ENCODE results near the gene ANKRD27. TPM values are rescaled to one million over a fixed set of nuclear protein-coding genes. Genes with fewer than 3 reads are reported as not detected.

The ANKRD27 gene
- total RNA-seq, 5 donors from 2014 or later (not counting 1 experiment from before 2014, with no cell fraction given): 32.1 to 49.7 (median 42.7) TPM

DNA sequence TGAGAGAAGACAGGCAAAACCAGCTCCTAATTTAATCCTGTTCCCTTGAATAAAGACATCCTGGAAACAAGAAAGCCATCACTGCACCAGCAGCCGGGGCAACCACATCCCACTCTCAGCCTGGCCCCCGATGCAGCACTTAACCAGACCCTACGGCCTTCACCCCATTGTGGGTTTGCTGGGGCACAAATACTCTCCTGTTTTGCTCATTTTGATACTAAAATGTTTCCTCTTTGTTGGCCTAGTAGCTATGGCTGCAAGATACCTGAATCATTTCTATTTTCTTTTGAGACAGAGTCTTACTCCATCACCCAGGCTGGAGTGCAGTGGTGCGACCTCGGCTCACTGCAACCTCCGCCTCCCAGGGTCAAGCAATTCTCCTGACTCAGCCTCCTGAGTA, 28.4 kb downstream of the ANKRD27 start:
- 60% methylated on average over 4 of the region's 6 CpGs for WGBS (ENCODE audit: insufficient coverage)
- Mint-ChIP-seq H3K27ac (no peak overlapping the region), H3K4me1 (peaks cover 31 to 38% (median 37%) of the 10 kb centered on the region in 3 donors), H3K9me3 (no peaks in the 10 kb centered on the region), H3K36me3 (peaks cover 39% of the 10 kb centered on the region), H3K4me3 (no peak overlapping the region), H3K27me3 (no peaks in the 10 kb centered on the region)
- Histone ChIP-seq H3K4me1 (ENCODE audit: control insufficient read depth in 1 of 2, extremely low read depth in 1 of 2, insufficient read depth in 2 of 2, low read length in 2 of 2) (peaks cover 6 to 32% of the 10 kb centered on the region in 2 experiments), H3K27me3 (replicated peaks in 1 of 2; ENCODE audit: control insufficient read depth in 2 of 2, extremely low read depth in 1 of 2, insufficient read depth in 2 of 2, low read length in 1 of 2) (no peaks in the 10 kb centered on the region), H3K4me3 (ENCODE audit: control insufficient read depth in 1 of 2, extremely low read depth in 1 of 2, low read length in 1 of 2) (no peak overlapping the region), H3K9me3 (no peaks in the 10 kb centered on the region), H3K36me3 (ENCODE audit: control insufficient read depth in 2 of 2, extremely low read depth in 1 of 2, insufficient read depth in 1 of 2, low read length in 1 of 2) (peaks cover 3 to 45% of the 10 kb centered on the region in 2 donors), H3K27ac (ENCODE audit: low read length) (no peak overlapping the region)
- POLR2A ChIA-PET: no interaction called here
- DNase-seq (no peak), ATAC-seq (replicated peaks in 1 of 4) (no peak)
- CTCF ChIA-PET: no interaction called here

DNA sequence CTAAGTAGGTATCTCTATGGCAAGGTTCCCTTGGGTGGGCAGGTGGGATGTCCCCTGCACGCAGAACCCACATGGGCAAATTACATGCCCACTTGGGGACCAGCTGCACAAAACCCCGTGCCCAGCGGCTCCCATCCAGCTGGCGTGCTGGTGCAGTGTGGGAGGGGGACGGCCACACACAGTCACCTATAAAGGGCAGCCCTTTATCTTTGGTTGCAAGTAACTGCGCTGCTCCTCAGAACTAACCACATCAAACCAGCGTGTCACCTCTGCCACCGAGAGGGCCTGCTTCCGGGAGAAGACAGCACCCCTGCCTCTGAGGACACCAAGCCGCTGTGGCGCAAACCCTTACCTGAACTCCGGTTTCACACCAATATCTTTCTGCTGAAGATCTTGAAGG, 32.2 kb downstream of the ANKRD27 start:
- H3K36me3 ChIP-seq (ENCODE audit: control insufficient read depth in 2 of 2, extremely low read depth in 1 of 2, insufficient read depth in 1 of 2, low read length in 1 of 2): peaks cover 11 to 56% of the 10 kb centered on the region in 2 donors

DNA sequence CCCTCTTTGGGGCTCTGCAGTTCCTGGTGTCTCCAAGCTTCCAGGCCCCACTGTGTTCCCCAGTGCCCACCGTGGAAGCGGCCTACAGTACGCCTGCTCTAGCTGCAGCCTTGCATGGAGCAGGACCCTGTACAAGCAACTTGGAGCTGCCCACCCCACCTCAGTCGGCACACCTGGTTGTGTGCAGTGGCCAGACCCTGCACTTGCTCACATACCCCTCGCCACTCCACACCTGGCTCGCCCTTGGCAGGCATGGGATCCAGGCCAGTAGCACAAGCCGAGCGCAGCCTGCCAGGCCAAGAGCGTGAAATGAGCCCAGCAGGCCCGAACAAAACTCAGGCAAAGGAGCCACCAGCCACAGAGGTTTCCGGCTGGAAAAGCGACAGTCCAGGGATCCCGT, 36.4 kb downstream of the ANKRD27 start:
- CTCF ChIA-PET: no interaction called here
- ATAC-seq (replicated peaks in 1 of 4) (no peak), DNase-seq (no peak)
- Mint-ChIP-seq H3K36me3 (peaks cover 57% of the 10 kb centered on the region), H3K9me3 (no peaks in the 10 kb centered on the region), H3K4me3 (no peak overlapping the region), H3K27ac (no peak overlapping the region), H3K27me3 (no peaks in the 10 kb centered on the region), H3K4me1 (peaks cover 18 to 24% (median 23%) of the 10 kb centered on the region in 3 donors)
- Histone ChIP-seq H3K36me3 (ENCODE audit: control insufficient read depth in 2 of 2, extremely low read depth in 1 of 2, insufficient read depth in 1 of 2, low read length in 1 of 2) (peaks cover 16 to 47% of the 10 kb centered on the region in 2 donors), H3K27ac (ENCODE audit: low read length) (no peak overlapping the region), H3K9me3 (no peaks in the 10 kb centered on the region), H3K4me1 (ENCODE audit: control insufficient read depth in 1 of 2, extremely low read depth in 1 of 2, insufficient read depth in 2 of 2, low read length in 2 of 2) (peaks cover 6 to 19% of the 10 kb centered on the region in 2 experiments), H3K4me3 (ENCODE audit: control insufficient read depth in 1 of 2, extremely low read depth in 1 of 2, low read length in 1 of 2) (no peak overlapping the region), H3K27me3 (replicated peaks in 1 of 2; ENCODE audit: control insufficient read depth in 2 of 2, extremely low read depth in 1 of 2, insufficient read depth in 2 of 2, low read length in 1 of 2) (no peaks in the 10 kb centered on the region)
- 98% methylated on average over 9 of the region's 13 CpGs for WGBS (ENCODE audit: insufficient coverage)
- POLR2A ChIA-PET: no interaction called here

More for the DNA sequence above, 32.2 kb downstream of the ANKRD27 start:
- CTCF ChIA-PET: no interaction called here
- H3K27me3 Mint-ChIP-seq: no peaks in the 10 kb centered on the region
- Histone ChIP-seq H3K27ac (ENCODE audit: low read length) (no peak overlapping the region), H3K4me3 (ENCODE audit: control insufficient read depth in 1 of 2, extremely low read depth in 1 of 2, low read length in 1 of 2) (peak overlapping the region in 1 of 2 donors; percentile 25), H3K27me3 (replicated peaks in 1 of 2; ENCODE audit: control insufficient read depth in 2 of 2, extremely low read depth in 1 of 2, insufficient read depth in 2 of 2, low read length in 1 of 2) (no peaks in the 10 kb centered on the region), H3K9me3 (no peaks in the 10 kb centered on the region), H3K4me1 (ENCODE audit: control insufficient read depth in 1 of 2, extremely low read depth in 1 of 2, insufficient read depth in 2 of 2, low read length in 2 of 2) (peaks cover 6 to 32% of the 10 kb centered on the region in 2 experiments)
- ATAC-seq (replicated peaks in 1 of 4): peak; percentile 96 to 100 (median 98)
- DNase-seq: peak; percentile 32 to 80 (median 57)
- POLR2A ChIA-PET: no interaction called here
- H3K27ac Mint-ChIP-seq: peak overlapping the region; percentile 85 to 88
- WGBS (ENCODE audit: insufficient coverage): 18% methylated on average over 7 of the region's 12 CpGs
- H3K9me3 Mint-ChIP-seq: no peaks in the 10 kb centered on the region
- peaks cover 47% of the 10 kb centered on the region for H3K36me3 Mint-ChIP-seq
- H3K4me3 Mint-ChIP-seq: peak overlapping the region; percentile 13 to 70 (median 31)
- H3K4me1 Mint-ChIP-seq: peaks cover 33 to 41% (median 35%) of the 10 kb centered on the region in 3 donors

DNA sequence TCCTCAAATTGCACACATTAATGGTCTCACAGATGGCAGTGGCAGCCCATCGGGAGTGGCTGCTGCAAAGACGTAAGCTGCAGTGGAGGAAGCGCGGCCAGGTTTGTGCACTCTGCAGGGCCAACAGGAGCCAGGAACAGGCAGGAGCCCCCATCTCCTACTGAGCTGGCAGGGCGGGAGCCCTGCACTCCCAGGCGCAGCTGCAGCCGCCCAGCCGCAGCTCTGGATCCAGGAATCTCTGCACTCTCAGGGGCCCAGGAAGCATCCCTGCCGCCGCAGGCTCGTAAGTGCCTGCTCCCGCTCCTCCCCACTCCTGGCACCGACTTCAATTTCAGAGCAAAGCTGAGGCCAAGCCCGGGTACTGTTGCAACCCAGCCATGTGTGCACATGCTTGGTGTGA, 37.5 kb downstream of the ANKRD27 start:
- H3K4me1 ChIP-seq (ENCODE audit: control insufficient read depth in 1 of 2, extremely low read depth in 1 of 2, insufficient read depth in 2 of 2, low read length in 2 of 2): peaks cover 0 to 8% of the 10 kb centered on the region in 2 experiments
- no peak overlapping the region for H3K4me3 ChIP-seq (ENCODE audit: control insufficient read depth in 1 of 2, extremely low read depth in 1 of 2, low read length in 1 of 2)
- H3K9me3 Mint-ChIP-seq: no peaks in the 10 kb centered on the region
- H3K4me1 Mint-ChIP-seq: peaks cover 7 to 13% (median 12%) of the 10 kb centered on the region in 3 donors
- no peaks in the 10 kb centered on the region for H3K27me3 Mint-ChIP-seq
- H3K27ac ChIP-seq (ENCODE audit: low read length): no peak overlapping the region
- peaks cover 56% of the 10 kb centered on the region for H3K36me3 Mint-ChIP-seq
- no peaks in the 10 kb centered on the region for H3K27me3 ChIP-seq (replicated peaks in 1 of 2; ENCODE audit: control insufficient read depth in 2 of 2, extremely low read depth in 1 of 2, insufficient read depth in 2 of 2, low read length in 1 of 2)
- WGBS (ENCODE audit: insufficient coverage): 90% methylated on average over 14 of the region's 14 CpGs
- DNase-seq: no peak
- peaks cover 16 to 51% of the 10 kb centered on the region in 2 donors for H3K36me3 ChIP-seq (ENCODE audit: control insufficient read depth in 2 of 2, extremely low read depth in 1 of 2, insufficient read depth in 1 of 2, low read length in 1 of 2)
- no peak overlapping the region for H3K27ac Mint-ChIP-seq
- ChIA-PET POLR2A (interaction anchor here in 1 of 2 donors (0.5 kb wide), 1 partner anchor 41 kb away, joined by 3 read pairs; no protein-coding TSS in a partner anchor), CTCF (no interaction called here)
- no peak overlapping the region for H3K4me3 Mint-ChIP-seq
- no peak for ATAC-seq (replicated peaks in 1 of 4)
- no peaks in the 10 kb centered on the region for H3K9me3 ChIP-seq

DNA sequence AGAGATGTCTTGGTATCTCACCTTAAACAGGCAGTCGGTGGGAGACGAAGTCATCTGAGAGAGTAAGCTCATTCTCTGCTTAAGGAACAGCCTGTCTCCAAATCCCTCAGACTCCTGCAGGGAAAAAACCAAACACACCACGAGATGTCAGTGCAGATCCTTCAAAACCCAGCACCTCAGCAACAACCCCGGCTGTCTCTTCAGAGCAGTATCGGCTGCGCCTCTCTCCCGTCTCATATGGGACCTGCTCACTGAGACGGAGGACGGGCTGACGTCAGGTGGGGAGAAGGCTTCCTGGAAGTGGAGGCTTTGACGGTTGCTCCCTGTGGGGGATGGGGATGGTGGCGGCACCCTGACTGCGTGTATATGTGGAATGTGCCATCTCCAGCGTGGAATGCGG, 43.6 kb downstream of the ANKRD27 start:
- peaks cover 18 to 60% of the 10 kb centered on the region in 2 donors for H3K36me3 ChIP-seq (ENCODE audit: control insufficient read depth in 2 of 2, extremely low read depth in 1 of 2, insufficient read depth in 1 of 2, low read length in 1 of 2)

DNA sequence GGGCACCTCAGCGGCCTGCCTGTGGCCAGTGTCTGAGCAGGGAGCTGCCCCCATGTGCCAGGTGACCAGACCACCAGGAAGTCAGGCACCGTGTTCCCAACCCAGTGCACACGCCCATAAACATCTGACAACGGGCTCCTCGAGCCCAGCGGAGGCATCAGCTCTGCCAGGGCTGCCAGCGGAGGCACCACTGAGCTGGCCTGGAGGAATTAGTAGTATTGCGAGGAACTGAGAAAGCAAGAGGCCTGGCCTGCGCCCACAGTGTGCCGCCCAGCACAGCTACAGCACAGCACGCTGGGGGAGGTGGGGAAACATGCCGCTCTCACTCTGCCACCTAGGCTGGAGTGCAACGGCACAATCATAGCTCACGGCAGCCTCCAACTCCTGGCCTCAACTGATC, 44.6 kb downstream of the ANKRD27 start:
- ATAC-seq (replicated peaks in 1 of 4): no peak
- Mint-ChIP-seq H3K27ac (no peak overlapping the region), H3K27me3 (no peaks in the 10 kb centered on the region), H3K9me3 (no peaks in the 10 kb centered on the region), H3K4me3 (no peak overlapping the region), H3K36me3 (peaks cover 26% of the 10 kb centered on the region), H3K4me1 (no peaks in the 10 kb centered on the region)
- Histone ChIP-seq H3K36me3 (ENCODE audit: control insufficient read depth in 2 of 2, extremely low read depth in 1 of 2, insufficient read depth in 1 of 2, low read length in 1 of 2) (peaks cover 21 to 61% of the 10 kb centered on the region in 2 donors), H3K27ac (ENCODE audit: low read length) (no peak overlapping the region), H3K27me3 (replicated peaks in 1 of 2; ENCODE audit: control insufficient read depth in 2 of 2, extremely low read depth in 1 of 2, insufficient read depth in 2 of 2, low read length in 1 of 2) (no peaks in the 10 kb centered on the region), H3K4me3 (ENCODE audit: control insufficient read depth in 1 of 2, extremely low read depth in 1 of 2, low read length in 1 of 2) (no peak overlapping the region), H3K9me3 (no peaks in the 10 kb centered on the region), H3K4me1 (ENCODE audit: control insufficient read depth in 1 of 2, extremely low read depth in 1 of 2, insufficient read depth in 2 of 2, low read length in 2 of 2) (no peaks in the 10 kb centered on the region)
- ChIA-PET POLR2A (no interaction called here), CTCF (interaction anchor here in 1 of 2 donors (0.6 to 0.7 kb wide), 2 partner anchors 21 to 75 kb away, joined by 3 to 7 read pairs; no protein-coding TSS in a partner anchor)
- WGBS (ENCODE audit: insufficient coverage): 96% methylated on average over 8 of the region's 14 CpGs
- DNase-seq: no peak

More for the DNA sequence above, 43.6 kb downstream of the ANKRD27 start:
- Mint-ChIP-seq H3K9me3 (no peaks in the 10 kb centered on the region), H3K4me1 (no peaks in the 10 kb centered on the region), H3K36me3 (peaks cover 27% of the 10 kb centered on the region), H3K27ac (no peak overlapping the region), H3K4me3 (no peak overlapping the region), H3K27me3 (no peaks in the 10 kb centered on the region)
- ChIA-PET POLR2A (no interaction called here), CTCF (no interaction called here)
- no peak overlapping the region for H3K4me3 ChIP-seq (ENCODE audit: control insufficient read depth in 1 of 2, extremely low read depth in 1 of 2, low read length in 1 of 2)
- no peaks in the 10 kb centered on the region for H3K4me1 ChIP-seq (ENCODE audit: control insufficient read depth in 1 of 2, extremely low read depth in 1 of 2, insufficient read depth in 2 of 2, low read length in 2 of 2)
- DNase-seq (no peak), ATAC-seq (replicated peaks in 1 of 4) (no peak)
- no peaks in the 10 kb centered on the region for H3K9me3 ChIP-seq
- WGBS (ENCODE audit: insufficient coverage): 94% methylated on average over 7 of the region's 15 CpGs
- H3K27me3 ChIP-seq (replicated peaks in 1 of 2; ENCODE audit: control insufficient read depth in 2 of 2, extremely low read depth in 1 of 2, insufficient read depth in 2 of 2, low read length in 1 of 2): no peaks in the 10 kb centered on the region
- H3K27ac ChIP-seq (ENCODE audit: low read length): no peak overlapping the region
